Measurements from ENCODE around the gene CRYGD.
"Not testable (repeated sequence)": the region's sequence is repeated elsewhere in the genome, so short reads cannot be mapped to it uniquely, and the experiment has no call there.

Gene CRYGD

GRCh38 chr2:208142240-208142924, 18.1 kb upstream of the CRYGD start:
- no peak overlapping the region for H3K4me3 ChIP-seq (replicated peaks; ENCODE audit: low read depth, low read length)
- peak; percentile 6 for DNase-seq (ENCODE audit: low read depth)
- TF ChIP-seq CTCF (IDR thresholded peaks at IDR 0.05; ENCODE audit: low read length, missing control alignments) = no peak

DNA sequence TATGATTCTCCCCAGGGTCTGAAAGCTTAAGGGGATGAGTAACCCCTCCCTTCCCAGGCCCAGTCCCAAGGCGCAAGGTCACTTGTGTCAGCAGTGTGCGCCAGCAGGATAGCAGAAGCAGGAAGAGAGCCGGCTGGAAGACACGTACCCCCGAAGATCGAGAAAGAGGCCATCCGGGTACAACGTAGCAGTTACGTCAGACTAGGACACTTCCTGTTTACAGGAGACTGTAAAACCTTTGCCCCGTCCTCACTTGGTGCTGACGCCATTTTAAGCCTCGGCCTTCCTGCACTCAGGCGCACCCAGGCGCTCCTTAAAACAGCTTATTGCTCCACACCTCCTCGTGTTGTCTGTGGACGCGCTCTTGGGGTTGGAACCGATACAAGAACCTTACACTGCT, 15.1 kb upstream of the CRYGD start:
- no peak for DNase-seq (ENCODE audit: low read depth)
- no peak for TF ChIP-seq CTCF (IDR thresholded peaks at IDR 0.05; ENCODE audit: low read length, missing control alignments)
- no peak overlapping the region for H3K4me3 ChIP-seq (replicated peaks; ENCODE audit: low read depth, low read length)

GRCh38 chr2:208138334-208138733, 14.0 kb upstream of the CRYGD start:
- DNase-seq (ENCODE audit: low read depth); H3K4me3 ChIP-seq (replicated peaks; ENCODE audit: low read depth, low read length): not testable (repeated sequence)

- no peak for DNase-seq (ENCODE audit: low read depth)
- no peak overlapping the region for H3K4me3 ChIP-seq (replicated peaks; ENCODE audit: low read depth, low read length)
- TF ChIP-seq CTCF (IDR thresholded peaks at IDR 0.05; ENCODE audit: low read length, missing control alignments) = no peak
Measured at GRCh38 chr2:208136716-208137094, 12.4 kb upstream of the CRYGD start.

- DNase-seq (ENCODE audit: low read depth) = no peak
- no peak for TF ChIP-seq CTCF (IDR thresholded peaks at IDR 0.05; ENCODE audit: low read length, missing control alignments)
- no peak overlapping the region for H3K4me3 ChIP-seq (replicated peaks; ENCODE audit: low read depth, low read length)
Measured at GRCh38 chr2:208135794-208136715, 11.7 kb upstream of the CRYGD start.

DNA sequence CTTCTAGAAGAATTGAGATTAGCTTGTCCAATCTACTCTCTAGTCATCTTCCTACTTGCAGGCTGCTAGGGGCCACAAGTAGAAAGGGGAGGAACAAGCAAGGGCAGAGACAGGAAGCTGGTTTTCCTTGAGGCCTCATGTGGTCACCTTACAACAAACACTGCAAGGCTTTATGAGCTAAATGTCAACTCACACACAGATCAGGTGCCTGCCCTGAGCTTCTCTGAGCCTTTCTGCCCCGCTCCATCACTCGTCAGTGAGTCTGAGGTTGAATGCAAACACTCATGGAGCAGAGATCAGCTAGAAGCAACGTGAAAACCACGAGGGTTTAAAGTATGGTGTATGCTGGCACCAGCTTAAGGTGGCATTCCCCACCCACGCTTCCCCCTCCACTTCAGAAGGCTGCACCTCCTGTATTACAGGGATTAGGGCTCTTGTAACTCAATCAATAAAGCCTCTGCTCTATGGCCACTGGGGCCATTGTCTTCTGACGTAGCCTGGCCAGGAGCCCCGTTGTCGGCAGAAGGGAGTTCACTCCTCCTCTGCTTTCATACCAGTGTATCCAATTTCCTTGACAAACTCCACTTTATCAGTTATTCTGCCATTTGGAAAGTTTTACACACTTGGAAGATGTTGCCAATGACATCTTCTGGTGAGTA, 10.7 kb upstream of the CRYGD start:
- TF ChIP-seq CTCF (IDR thresholded peaks at IDR 0.05; ENCODE audit: low read length, missing control alignments) = no peak
- no peak overlapping the region for H3K4me3 ChIP-seq (replicated peaks; ENCODE audit: low read depth, low read length)
- DNase-seq (ENCODE audit: low read depth) = no peak

DNA sequence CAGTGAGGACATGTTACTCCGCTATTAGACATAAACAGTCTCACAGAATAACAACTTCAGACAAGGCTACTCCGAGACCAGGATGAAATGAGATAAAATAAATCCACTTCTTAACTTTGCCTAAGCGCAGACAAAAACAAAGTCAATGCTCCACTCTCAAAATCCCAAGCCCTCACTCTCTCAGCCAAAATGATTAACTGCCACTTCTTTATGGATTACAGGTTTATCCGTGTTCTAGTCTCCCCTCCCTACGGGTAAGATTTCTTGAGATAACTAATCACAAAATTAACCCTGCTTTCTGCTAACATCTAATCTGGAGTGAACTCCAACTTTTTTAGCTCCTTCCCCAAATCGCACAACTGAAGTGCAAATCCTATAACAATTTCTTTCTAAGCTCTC, 6.4 kb upstream of the CRYGD start:
- DNase-seq (ENCODE audit: low read depth) = no peak
- TF ChIP-seq CTCF (IDR thresholded peaks at IDR 0.05; ENCODE audit: low read length, missing control alignments) = no peak
- H3K4me3 ChIP-seq (replicated peaks; ENCODE audit: low read depth, low read length) = no peak overlapping the region
